ENCODE measurements around the gene HAUS3. TPM values are rescaled to one million over a fixed set of nuclear protein-coding genes. Genes with fewer than 3 reads are reported as not detected.

The HAUS3 gene
- total RNA-seq, 3 donors from 2014 or later = 9.9 to 13.7 (median 11.4) TPM

DNA sequence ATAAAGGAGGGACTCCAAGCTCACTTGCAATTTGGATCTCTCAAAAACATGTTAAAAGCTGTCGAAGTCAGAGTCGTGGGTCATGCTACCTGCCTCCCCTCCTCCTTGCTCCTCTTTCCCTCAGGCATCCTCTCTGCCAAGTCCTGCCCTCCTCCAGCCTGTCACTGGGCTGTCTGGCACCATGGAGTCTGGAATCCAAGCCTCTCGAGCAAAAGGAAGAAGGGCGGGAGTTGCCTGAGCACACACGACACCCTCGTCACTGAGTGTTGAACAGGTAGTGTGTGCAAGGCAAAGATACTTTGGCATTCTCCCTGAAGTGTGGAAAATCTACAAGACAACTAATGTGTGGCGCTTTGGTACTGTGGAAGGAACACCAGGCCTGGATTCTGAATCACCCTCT is 62.2 kb downstream of the HAUS3 start:
- Histone ChIP-seq H3K4me3 (no peak overlapping the region), H3K4me1 (ENCODE audit: low read depth) (no peaks in the 10 kb centered on the region), H3K9me3 (no peaks in the 10 kb centered on the region), H3K36me3 (ENCODE audit: low read depth) (no peaks in the 10 kb centered on the region)
- no peak for DNase-seq
- ATAC-seq = no peak
- TF ChIP-seq, protein P1, sequence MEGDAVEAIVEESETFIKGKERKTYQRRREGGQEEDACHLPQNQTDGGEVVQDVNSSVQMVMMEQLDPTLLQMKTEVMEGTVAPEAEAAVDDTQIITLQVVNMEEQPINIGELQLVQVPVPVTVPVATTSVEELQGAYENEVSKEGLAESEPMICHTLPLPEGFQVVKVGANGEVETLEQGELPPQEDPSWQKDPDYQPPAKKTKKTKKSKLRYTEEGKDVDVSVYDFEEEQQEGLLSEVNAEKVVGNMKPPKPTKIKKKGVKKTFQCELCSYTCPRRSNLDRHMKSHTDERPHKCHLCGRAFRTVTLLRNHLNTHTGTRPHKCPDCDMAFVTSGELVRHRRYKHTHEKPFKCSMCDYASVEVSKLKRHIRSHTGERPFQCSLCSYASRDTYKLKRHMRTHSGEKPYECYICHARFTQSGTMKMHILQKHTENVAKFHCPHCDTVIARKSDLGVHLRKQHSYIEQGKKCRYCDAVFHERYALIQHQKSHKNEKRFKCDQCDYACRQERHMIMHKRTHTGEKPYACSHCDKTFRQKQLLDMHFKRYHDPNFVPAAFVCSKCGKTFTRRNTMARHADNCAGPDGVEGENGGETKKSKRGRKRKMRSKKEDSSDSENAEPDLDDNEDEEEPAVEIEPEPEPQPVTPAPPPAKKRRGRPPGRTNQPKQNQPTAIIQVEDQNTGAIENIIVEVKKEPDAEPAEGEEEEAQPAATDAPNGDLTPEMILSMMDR (IDR thresholded peaks at IDR 0.05) = no peak
- intact Hi-C loops (cut with DNase I, micrococcal nuclease) = no loop called here

- no peaks in the 10 kb centered on the region for H3K9me3 ChIP-seq
- H3K4me3 ChIP-seq = no peak overlapping the region
- no peak for DNase-seq
- intact Hi-C loops (cut with DNase I, micrococcal nuclease) = no loop called here
- TF ChIP-seq, protein P1 (IDR thresholded peaks at IDR 0.05) = no peak
- no peaks in the 10 kb centered on the region for H3K36me3 ChIP-seq (ENCODE audit: low read depth)
- no peaks in the 10 kb centered on the region for H3K4me1 ChIP-seq (ENCODE audit: low read depth)
- ATAC-seq = no peak
These were observed 62.9 kb downstream of the HAUS3 start for GRCh38 chr4:2178986-2179385.

Other genes with a start within 250 kb of the HAUS3 start
- 10 to 100 TPM; 31.1 to 34.2 (median 31.5) TPM for gene NELFA, start 233.1 kb downstream of the HAUS3 start, total RNA-seq
- gene NAT8L, start 182.8 kb downstream of the HAUS3 start, total RNA-seq = under 1 TPM; 0.24 to 0.66 (median 0.26) TPM
- 1 to 10 TPM; 1.4 to 4.6 (median 1.4) TPM for gene POLN, start within 50 bp of the HAUS3 start, total RNA-seq
- gene MXD4, start 20.0 kb upstream of the HAUS3 start, total RNA-seq = 10 to 100 TPM; 46.6 to 59.6 (median 52.6) TPM
- gene ZFYVE28, start 176.5 kb upstream of the HAUS3 start, total RNA-seq = 10 to 100 TPM; 32.4 to 56.4 (median 42.9) TPM
- 1 to 10 TPM; 1.2 to 1.3 (median 1.2) TPM for gene CFAP99, start 176.8 kb upstream of the HAUS3 start, total RNA-seq
- 10 to 100 TPM; 48.0 to 55.1 (median 51.9) TPM for gene RNF4, start 227.0 kb upstream of the HAUS3 start, total RNA-seq

Data from mucosa of descending colon (tissue), 3 donors.